Fibroblast of gingiva (primary cell): Measurements from ENCODE around the gene SAE1.
"Not testable (repeated sequence)": the region's sequence is repeated elsewhere in the genome, so short reads cannot be mapped to it uniquely, and the experiment has no call there.

Source experiments
- DNase-seq: peaks from one replicate; pipeline ENCODE4 v3.0.0-alpha.2; 2011; ENCODE audit warnings: low read depth

Gene SAE1

GRCh38 chr19:47130120-47130588 is 481 bp upstream of the SAE1 start:
- DNase-seq = no peak

DNA sequence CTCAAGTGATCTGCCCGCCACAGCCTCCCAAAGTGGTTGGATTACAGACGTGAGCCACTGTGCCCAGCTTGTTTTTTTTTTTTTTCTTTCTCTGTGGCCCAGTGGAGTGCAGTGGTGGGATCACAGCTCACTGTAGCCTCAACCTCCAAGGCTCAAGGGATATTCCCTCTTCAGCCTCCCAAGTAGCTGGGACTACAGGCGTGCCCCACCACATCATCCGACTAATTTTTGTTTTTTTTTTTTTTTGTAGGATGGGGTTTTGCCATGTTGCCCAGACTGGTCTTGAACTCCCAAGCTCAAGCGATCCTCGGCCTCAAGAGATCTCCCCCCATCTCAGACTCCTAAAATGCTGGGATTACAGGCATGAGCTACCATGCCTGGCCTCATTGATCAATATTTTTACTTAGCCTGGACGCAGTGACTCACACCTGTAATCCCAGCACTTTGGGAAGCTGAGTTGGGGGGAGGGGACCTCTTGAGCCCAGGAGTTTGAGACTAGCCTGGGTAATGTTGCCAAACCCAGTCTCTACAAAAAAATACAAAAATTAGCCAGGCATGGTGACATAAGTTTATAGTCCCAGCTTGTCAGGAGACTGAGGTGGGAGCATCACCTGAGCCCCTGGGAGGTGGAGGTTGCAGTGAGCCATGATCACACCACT is 1.7 kb downstream of the SAE1 start:
- DNase-seq = no peak

DNA sequence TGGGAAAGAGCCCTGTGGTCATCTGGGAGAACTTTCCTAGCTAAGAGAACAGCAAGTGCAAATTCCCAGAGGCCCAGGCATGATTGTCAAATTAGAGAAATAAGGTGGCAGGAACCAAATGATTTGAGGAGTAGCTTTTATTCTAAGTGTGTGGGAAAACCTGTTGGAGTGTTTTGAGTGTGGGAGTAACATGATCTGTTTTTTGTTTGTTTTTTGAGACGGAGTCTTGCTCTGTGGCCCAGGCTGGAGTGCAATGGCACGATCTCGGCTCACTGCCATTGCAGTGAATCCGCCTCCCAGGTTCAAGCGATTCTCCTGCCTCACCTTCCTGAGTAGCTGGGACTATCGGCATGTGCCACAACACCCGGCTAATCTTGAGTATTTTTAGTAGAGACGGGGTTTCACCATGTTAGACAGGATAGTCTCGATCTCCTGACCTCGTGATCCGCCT is 2.4 kb downstream of the SAE1 start:
- no peak for DNase-seq

DNA sequence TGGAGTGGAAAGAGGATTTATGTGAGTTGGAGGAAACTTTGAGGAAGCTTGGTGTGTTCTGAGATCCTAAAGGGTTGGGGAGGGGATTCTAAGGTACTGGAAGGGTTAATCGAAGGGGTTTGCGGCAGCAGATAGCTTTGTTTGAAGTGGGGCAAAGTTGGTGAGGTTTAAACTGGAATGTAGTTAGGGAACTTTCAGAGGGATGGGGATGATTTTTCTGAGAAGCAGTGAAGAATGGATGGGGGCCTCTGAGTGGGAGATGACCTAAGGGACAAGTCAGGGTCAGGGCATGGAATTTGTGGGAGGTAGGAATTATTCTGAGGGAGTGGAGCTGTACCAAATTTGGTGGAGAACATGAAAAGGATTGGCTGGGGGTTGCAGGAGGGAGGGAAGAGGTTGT is 3.9 kb downstream of the SAE1 start:
- DNase-seq = no peak

DNA sequence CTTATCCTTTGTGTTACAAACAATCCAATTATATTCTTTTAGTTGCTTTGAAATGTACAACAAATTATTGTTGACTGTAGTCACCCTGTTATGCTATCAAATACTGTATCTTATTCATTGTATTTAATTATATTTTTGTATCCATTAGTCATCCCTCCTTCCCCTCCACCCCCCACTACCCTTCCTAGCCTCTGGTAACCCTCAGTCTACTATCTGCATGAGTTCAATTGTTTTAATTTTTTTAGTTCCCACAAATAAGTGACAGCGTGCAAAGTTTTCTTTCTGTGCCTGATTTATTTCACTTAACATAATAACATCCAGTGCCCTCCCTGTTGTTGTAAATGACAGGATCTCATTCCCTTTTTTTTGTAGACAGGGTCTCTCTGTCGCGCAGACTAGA is 4.5 kb downstream of the SAE1 start:
- no peak for DNase-seq

- DNase-seq = not testable (repeated sequence)
Measured at GRCh38 chr19:47141252-47141651, 10.6 kb downstream of the SAE1 start.

DNA sequence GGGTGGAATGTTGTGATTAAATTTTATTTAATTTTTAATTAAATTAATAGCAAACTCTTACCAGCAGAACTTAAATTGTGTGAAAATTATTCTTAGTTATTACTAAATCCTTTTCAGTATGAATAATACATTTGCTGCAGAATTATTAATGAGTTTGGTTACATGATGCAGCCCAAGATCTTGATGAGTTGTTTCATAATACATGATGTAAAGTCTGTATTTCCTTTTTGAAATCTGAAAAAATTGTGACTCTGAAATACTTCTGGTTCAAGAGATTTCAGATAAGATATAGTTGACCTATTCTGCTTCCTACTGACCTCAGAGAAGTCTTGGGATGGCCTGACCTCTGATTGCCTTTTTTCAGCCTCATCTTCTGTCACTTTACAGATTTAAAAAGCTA is 11.1 kb downstream of the SAE1 start:
- no peak for DNase-seq

DNA sequence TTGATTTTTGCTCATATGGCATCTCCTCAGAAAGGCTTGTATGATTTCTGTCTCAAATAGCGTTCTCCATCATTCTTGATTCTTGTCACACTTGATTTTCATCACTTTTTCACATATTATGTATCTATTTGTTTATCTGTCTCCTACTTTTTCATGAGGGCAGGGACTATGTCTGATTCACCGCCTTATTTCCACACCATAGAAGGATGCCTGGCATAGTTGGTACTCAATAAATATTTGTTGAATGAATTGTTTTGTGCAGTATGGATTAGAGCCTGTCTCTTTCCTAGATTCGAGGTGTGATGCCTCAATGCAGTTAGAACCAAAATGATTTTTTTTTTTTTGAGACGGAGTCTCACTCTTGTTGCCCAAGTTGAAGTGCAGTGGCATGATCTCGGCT is 12.1 kb downstream of the SAE1 start:
- DNase-seq = no peak

DNA sequence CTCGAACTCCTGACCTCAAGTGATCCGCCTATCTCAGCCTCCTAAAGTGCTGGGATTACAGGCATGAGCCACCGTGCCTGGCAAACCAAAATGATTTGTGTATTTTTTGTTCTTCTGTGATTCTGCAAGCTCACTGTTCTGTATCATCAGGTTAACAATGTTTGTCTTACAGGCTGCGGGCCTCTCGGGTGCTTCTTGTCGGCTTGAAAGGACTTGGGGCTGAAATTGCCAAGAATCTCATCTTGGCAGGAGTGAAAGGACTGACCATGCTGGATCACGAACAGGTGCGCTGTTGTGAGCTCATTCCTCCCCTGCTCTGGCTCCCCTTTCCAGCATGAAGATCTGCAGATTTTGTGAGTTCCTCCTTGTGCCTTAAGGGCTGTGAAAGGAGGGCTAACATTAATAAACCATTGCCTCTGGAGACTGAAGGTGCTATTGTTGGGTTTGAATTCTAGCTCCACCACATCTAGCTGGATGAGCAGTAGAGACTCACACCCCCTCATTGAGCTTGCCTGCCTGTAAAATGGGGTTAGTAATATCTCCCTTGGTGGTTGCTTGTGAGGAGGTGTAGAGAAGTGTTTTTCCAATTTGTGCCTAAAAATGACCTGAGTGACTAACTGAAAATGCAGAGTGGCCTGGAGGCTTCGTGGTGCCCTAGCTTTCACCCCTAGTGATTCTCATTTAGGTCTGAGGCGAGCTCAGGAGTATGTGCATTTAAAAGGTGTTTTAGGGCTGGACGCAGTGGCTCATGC is 12.9 kb downstream of the SAE1 start:
- no peak for DNase-seq

GRCh38 chr19:47144630-47145029 is 14.0 kb downstream of the SAE1 start:
- DNase-seq = no peak

DNA sequence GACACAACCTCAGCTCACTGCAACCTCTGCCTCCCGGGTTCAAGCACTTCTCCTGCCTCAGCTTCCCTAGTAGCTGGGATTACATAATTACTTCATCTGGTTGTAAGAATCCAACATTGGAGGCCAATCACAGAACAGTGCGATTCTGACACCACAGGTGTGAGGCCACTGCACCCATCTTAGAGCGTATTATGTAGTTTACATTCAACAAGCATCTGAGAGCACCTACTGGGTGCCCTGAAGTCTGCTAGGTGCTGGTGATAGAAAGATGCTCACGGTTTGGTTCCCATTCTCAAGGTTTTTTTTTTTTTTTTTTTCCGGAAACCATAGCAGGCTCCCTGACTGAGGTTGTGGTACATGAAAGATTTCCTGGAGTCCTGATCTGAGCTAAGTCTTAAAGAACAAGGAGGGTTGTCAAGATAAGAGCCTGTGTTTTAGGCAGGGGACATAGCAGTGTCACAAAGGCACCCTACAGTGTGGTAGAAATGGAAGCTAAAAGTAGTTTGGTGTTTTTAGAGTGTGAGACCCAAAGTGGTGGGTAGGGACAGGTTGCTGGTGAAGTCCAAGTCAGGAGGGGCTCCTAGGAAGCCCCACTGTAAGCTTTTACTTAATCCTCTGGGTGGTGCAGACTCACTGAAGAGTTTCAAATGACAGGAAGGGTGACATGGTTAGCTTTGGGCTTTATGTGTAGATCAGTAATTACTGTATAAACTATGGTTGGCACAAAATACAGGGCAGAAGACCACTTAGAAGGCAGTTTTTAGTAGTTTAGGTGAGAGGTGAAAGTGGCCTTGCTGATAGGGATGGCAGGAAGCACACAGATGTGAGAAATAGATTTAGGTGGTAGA is 15.2 kb downstream of the SAE1 start:
- no peak for DNase-seq

DNA sequence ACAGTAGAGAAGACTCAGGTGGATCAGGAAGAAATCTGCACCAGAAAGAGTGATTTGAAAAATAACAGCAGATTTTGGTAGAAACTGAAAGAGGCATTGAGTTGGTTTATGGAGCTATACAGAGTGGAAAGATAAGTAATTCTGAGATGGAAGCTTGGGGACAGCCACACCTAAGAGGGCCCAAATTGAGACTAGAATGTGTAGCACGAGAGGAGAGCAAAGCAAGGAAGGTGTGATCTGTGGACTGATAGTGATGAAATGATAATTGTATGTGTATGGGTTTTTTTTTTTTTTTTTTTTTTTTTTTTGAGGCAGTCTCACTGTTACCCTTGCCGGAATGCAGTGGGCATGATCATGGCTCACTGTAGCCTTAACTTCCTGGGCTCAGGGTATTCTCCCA is 16.3 kb downstream of the SAE1 start:
- no peak for DNase-seq

GRCh38 chr19:47151627-47152026 is 21.0 kb downstream of the SAE1 start:
- DNase-seq = no peak

DNA sequence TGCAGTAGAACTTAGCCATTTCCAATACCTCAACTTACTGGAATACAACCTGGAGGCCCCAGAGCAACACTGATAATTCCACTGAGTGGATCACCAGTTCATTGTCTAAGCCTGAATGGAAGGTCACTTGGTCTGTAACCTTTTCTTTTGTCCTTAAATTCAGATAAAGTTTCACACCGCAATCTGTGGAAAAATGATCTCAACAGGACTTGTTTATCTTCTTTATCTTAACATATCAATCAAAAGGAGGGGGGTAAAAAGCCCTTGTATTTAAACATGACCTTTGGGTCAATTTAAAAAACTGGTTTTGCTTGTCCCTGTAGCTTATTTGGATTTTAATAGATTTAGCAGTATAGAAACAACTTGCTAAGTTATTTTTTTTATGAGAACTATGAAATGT is 21.6 kb downstream of the SAE1 start:
- no peak for DNase-seq

DNA sequence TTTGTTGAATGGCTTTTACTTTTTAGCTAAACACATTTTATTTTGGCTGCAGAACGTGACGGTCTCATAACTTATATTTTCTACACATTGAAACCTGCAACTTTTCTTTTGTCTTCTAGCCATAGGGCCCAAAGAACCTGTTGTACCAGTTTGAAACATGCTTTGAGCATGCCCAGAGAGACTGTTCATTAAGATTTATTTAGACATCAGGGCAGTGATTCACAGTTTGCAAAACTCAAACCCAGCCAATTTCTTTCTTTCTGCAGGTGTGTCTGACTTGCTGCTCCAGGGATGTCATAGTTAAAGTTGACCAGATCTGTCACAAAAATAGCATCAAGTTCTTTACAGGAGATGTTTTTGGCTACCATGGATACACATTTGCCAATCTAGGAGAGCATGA is 22.0 kb downstream of the SAE1 start:
- DNase-seq = no peak

DNA sequence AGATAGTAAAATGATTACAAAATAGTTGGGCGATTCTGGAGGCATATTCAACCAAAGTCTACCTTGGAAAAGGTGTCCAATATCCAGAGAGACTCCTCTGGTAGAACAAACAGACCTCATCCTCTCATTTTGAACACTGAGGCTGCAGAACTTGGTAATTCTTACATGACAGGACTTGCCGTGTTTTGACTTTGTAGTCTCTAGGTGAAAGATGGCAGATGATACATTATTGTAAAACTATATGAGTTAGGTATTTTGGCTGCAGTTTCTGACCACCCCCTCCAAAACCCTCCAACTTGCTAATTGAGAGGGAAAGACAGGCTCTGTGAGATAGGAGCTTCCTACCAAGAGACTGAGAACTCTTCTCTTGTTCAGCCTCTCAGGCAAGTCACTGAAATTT is 22.6 kb downstream of the SAE1 start:
- DNase-seq = no peak

DNA sequence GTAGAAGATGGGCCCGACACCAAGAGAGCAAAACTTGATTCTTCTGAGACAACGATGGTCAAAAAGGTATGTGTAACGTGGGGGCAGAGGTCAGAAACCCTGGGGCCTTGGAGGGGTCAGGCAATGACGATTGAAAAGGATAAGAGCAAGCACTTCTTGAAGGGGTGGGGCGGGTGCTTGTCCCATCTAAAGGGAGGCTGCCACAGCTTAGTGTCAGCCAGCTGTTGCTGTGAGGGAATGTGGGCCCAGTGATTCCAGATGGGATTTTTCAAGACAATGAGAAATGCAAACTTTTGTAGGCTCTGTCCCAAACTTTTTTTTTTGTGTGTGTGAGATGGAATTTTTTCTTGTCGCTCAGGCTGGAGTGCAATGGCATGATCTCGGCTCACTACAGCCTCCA is 24.5 kb downstream of the SAE1 start:
- peak; percentile 73 for DNase-seq

- peak; percentile 21 for DNase-seq
Measured at GRCh38 chr19:47156861-47157430, 26.3 kb downstream of the SAE1 start.

GRCh38 chr19:47157431-47158321 is 27.0 kb downstream of the SAE1 start:
- DNase-seq = peak; percentile 51

- DNase-seq = no peak
Measured at GRCh38 chr19:47158367-47158791, 27.7 kb downstream of the SAE1 start.

DNA sequence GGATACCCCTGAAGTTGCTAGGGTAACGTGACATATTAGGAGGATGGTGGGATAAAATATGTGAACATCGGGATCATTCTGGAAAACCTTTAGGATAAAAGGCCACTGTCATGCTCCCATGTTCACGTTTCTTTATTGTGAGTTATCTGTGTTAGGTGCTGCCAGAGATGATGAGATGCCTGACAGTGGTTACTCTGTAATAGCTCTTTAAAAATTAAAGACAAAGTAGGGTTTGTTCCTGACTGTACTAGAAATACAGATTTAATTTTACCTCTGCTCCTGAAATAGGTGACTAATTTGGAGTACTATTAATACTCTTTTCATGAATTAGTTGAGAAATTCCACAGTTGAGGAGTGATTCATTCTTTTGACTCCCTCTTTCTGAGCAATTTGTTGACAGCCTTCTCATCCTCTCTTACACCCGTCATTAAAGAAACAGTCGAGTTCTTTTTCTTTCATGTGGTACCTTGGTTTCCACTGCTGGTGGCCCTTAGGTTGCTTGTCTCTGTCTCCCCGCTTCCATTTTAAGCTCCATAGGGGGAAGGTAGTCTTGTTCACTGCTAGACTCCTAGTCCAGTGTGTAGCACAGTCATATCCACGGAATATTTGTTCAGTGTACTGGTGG is 28.4 kb downstream of the SAE1 start:
- DNase-seq = no peak
